B cell (primary cell): ENCODE measurements around the gene N4BP2L2.

Experiments used
- EZH2 ChIP-seq: IDR thresholded peaks from 2 replicates; pipeline ENCODE4 v1.6.1; 2012; ENCODE audit warnings: borderline replicate concordance, low read depth, mild to moderate bottlenecking, moderate library complexity, low read length; ENCODE audit not compliant: insufficient read depth, poor library complexity, severe bottlenecking
- TF ChIP-seq, protein P1 (sequence below): fragments of 200-600 bp; IDR thresholded peaks from one replicate; pipeline ENCODE4 v1.8.0; 2022; ENCODE audit warnings: antibody characterized with exemption, mild to moderate bottlenecking

DNA sequence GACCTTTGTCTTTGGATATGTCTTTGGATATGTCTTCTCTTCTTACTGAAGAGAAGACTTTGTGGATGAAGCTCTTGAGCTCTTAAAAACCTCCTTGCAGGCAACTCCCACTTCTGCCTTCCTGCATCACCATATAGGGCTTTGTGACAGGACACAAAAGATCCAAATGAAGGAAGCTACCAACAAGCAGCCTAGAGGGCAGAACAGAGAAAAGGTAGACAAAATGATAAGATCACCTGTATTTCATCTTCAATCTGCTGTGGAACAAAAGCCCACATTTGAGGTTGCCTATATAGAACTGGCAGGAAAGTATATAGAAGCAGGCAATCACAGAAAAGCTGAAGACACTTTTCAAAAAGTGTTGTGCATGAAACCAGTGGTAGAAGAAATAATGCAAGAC lies 153.2 kb downstream of the N4BP2L2 start:
- TF ChIP-seq, protein P1, sequence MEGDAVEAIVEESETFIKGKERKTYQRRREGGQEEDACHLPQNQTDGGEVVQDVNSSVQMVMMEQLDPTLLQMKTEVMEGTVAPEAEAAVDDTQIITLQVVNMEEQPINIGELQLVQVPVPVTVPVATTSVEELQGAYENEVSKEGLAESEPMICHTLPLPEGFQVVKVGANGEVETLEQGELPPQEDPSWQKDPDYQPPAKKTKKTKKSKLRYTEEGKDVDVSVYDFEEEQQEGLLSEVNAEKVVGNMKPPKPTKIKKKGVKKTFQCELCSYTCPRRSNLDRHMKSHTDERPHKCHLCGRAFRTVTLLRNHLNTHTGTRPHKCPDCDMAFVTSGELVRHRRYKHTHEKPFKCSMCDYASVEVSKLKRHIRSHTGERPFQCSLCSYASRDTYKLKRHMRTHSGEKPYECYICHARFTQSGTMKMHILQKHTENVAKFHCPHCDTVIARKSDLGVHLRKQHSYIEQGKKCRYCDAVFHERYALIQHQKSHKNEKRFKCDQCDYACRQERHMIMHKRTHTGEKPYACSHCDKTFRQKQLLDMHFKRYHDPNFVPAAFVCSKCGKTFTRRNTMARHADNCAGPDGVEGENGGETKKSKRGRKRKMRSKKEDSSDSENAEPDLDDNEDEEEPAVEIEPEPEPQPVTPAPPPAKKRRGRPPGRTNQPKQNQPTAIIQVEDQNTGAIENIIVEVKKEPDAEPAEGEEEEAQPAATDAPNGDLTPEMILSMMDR: no peak
- no peak for TF ChIP-seq EZH2
